Measurements from ENCODE around the gene AMMECR1.

- TF ChIP-seq CTCF (IDR thresholded peaks at IDR 0.05) (no peak), POLR2A (IDR thresholded peaks at IDR 0.05) (no peak)
These were observed 91.0 kb downstream of the AMMECR1 start for GRCh38 chrX:110226931-110227330.
